Measurements from ENCODE around the gene TBC1D4.

GRCh38 chr13:75422028-75422427, 59.9 kb downstream of the TBC1D4 start:
- TF ChIP-seq GATA2 (CRISPR knock-in tag; IDR thresholded peaks at IDR 0.05), result no peak
- TF ChIP-seq LEF1 (IDR thresholded peaks at IDR 0.05), result no peak
- no peak for TF ChIP-seq CTCF (IDR thresholded peaks at IDR 0.05 in 2 of 3, conservative IDR thresholded peaks at IDR 0.05 in 1 of 3; ENCODE audit: insufficient read depth in 2 of 3, low read depth in 1 of 3, low read length in 3 of 3)

Data from K562 (cell line).